ENCODE measurements around the gene FLT3. TPM values are rescaled to one million over a fixed set of nuclear protein-coding genes. Genes with fewer than 3 reads are reported as not detected.
"Not testable (repeated sequence)": the region's sequence is repeated elsewhere in the genome, so short reads cannot be mapped to it uniquely, and the experiment has no call there.

FLT3 gene
- total RNA-seq, 2 donors from 2014 or later, result 0.38 to 0.65 TPM

DNA sequence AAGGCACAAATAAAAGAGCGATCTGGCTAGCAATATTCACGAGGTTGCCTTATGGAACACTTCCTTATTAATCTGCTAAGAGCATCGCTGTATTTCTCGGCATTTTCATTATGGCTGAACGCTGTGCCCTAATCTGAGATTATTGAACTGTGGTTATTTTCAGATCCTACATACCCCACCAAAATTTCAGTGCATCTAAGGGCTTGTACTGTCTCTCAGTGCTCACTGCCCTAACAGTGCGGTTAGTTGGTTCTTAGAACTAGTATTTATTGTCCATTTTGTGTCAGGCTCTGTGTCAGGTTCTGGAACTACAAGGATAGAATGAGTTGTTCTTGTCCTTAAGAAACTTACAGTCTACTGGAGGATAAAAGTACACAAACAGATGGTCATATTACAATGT lies 51.6 kb downstream of the FLT3 start:
- intact Hi-C loops (cut with DNase I), result no loop called here
- no peak for DNase-seq (ENCODE audit: low spot score)

DNA sequence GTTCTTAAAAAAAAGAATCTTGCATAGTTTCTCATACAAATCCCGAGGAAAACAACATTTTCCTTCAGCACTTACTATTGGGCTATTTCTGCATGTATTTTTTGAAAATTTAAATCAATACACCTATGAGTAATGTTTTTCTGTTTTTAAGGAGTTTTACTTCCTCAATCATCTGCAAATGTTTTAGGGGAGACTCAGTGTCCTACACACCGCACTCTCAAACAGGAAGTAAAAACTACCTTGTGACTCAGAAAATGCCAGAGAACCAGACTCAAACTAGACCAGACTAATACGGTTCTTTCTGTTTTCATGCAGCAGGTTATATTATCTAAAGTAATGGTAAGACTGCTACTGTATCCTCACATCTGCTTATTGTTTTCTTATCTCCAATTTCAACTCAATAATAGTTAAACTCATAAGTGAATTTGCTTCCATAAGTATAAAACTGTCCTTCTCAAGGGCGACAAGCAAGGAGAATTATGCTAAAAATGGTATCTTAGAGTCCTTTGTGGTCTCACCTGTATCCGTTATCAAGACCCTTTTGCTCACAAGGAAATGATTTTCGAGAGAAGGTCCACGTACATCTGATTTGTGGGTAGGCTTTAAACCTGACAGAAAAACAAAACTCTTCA lies 52.5 kb downstream of the FLT3 start:
- intact Hi-C loops (cut with DNase I), result no loop called here
- DNase-seq (ENCODE audit: low spot score), result no peak

DNA sequence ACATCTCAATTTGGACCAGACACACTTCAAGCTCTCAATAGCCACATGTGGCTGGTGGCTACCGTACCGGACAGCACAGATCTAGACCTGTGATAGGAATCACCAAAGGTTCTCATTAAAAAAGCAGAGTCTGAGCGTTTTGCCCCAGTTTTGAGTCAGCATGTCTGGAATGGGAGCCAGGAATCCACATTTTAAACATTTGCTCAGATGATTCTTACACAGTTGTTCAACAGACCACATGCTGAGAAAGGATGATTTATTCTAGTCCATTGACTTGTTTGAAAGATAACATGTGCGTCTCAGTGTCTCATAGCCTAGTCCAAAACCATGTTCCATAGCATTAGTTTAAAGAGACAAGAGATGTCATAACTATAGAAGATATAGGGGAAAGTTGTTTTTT lies 53.4 kb downstream of the FLT3 start:
- no peak for DNase-seq (ENCODE audit: low spot score)
- intact Hi-C loops (cut with DNase I), result no loop called here

DNA sequence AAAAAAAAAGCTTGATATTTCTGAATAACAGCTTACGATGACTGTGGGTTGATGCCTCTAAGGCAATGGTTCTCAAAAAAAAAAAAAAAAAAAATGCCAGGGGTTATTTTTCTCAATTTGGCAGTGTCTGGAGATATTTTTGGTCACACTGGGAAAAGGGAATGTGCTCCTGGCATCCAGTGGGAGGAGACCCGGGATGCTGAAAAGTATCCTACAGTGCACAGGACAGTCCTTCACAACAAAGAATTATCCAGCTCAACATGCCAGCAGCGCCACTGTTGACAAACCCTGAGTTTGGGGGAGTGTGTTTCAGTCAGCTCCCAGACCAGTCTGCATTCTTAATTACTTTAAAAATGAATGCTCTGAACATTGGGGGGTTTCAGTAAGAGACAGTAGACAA lies 54.5 kb downstream of the FLT3 start:
- intact Hi-C loops (cut with DNase I), result no loop called here

DNA sequence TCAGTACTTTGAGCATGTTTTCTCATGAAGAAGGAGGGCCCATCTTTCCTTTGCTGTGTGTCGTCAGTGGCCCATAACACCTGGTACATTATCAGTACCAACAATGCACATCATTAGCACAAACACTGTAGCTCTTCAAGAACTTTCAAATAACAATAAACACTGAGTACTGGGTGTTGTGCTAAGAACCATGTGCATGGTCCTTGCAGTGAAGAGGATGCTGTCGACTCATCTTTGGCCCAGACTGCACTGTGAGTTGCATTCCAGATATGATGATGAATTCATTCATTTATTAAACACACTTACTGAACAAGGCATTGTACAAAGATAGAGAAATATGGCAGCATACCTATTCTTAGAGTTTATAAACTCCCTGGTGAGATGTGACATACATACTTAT lies 55.8 kb downstream of the FLT3 start:
- DNase-seq (ENCODE audit: low spot score), result no peak
- intact Hi-C loops (cut with DNase I), result no loop called here

More for the DNA sequence above, 54.5 kb downstream of the FLT3 start:
- no peak for DNase-seq (ENCODE audit: low spot score)

DNA sequence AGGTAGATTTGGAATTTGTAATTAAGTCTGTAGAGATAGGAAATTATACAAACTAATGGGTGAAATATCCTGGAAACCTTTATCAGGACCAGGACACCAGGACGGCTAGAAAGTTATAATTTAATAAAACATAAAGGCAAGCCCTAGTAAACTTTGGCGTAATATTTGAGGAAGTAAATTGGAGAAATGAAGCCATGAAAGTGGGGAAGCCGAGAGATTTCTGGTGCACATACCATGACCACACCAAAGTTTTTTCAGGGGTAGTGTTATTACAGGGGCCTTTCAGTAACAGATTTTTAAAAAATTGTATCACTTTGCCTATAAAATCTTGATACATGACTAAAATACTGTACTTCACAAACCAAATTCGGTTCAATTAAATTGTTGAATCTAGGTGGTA lies 57.2 kb downstream of the FLT3 start:
- no peak for DNase-seq (ENCODE audit: low spot score)
- intact Hi-C loops (cut with DNase I), result no loop called here

DNA sequence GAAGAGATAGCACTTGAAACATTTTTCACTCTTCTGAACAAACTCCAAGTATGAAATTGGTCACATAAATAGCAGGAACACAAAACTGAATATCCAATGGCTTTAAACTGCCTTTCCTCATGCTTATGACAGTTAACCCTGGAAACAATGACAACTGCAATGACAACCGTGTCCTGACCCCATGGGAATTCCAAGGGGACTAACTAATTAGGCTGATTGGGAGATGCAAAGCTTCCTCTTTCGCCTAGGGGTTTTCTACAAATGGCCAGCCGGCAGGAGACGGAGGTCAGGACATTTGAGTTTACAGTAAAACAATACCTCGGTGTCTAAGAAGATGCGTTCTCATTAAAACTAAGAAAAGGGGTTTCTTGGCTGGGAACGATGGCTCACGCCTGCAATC lies 58.9 kb downstream of the FLT3 start:
- intact Hi-C loops (cut with DNase I), result no loop called here
- DNase-seq (ENCODE audit: low spot score), result no peak

DNA sequence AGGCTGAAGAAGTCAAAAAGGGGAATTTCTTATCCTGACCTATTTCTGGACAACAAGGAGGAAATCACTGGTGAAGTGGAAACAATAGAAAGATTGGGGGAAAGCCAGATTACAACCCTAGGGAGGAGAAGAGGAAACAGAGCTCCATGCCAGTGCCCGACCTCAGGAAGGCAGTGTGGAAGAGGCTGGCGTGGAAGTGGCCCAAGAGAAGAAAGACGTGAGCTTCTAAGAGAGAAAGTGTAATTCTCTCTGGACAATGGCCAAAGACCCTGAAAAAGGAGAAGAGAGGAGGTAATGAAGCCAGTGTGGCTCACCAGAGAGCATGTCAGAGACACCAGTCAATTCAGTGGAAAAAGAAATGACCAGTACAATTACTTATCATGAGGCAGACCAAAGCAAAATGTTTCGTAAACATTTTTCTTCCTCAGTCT lies 59.3 kb downstream of the FLT3 start:
- DNase-seq (ENCODE audit: low spot score), result no peak
- intact Hi-C loops (cut with DNase I), result no loop called here

DNA sequence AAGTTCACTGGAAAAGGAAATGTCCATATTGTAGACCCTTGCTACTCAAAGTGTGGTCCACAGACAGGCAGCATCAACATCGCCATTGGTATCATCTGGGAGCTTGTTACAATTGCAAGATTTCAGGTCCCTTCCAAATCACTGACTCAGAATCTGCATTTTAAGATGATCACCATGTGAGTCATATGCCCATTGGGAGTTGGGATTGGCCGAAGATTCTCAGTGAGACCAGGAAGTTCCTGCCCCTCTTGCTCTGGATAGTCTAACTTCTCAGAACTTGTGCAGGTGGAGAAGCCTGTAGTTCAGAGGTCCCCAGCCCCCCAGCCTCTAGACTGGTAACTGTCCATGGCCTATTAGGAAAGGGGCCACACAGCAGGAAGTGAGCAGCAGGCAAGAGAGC lies 63.0 kb downstream of the FLT3 start:
- intact Hi-C loops (cut with DNase I), result no loop called here
- no peak for DNase-seq (ENCODE audit: low spot score)

DNA sequence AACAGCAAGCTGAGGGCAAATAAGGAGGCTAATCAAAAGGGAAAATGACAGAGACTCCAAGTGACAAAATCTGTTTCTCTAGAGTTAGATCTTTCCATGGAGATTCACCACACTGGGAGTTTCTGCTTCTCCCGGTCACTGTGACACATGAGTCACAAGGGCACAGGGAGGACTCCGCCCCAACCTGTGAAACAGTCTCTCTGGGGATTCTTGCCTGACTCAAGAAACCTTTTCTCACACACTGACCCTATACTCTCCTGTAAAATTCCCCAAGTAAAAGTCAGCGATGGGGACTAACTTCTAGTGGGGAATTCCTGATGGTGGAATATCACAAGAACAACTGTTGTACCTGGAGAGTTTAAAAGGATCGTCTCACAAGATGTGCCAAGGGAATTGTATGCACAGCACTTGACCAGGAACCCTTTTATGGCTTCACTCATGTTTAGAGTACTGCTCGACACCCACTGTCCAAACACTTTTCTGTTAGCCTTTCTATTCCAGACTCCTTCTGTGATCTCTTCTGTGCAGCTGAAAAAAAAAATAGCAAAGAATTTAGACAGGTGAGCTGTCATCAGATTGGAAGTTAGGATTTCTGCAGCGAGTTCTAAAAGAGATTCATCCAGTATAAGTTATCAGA lies 65.1 kb downstream of the FLT3 start:
- intact Hi-C loops (cut with DNase I), result no loop called here
- no peak for DNase-seq (ENCODE audit: low spot score)

DNA sequence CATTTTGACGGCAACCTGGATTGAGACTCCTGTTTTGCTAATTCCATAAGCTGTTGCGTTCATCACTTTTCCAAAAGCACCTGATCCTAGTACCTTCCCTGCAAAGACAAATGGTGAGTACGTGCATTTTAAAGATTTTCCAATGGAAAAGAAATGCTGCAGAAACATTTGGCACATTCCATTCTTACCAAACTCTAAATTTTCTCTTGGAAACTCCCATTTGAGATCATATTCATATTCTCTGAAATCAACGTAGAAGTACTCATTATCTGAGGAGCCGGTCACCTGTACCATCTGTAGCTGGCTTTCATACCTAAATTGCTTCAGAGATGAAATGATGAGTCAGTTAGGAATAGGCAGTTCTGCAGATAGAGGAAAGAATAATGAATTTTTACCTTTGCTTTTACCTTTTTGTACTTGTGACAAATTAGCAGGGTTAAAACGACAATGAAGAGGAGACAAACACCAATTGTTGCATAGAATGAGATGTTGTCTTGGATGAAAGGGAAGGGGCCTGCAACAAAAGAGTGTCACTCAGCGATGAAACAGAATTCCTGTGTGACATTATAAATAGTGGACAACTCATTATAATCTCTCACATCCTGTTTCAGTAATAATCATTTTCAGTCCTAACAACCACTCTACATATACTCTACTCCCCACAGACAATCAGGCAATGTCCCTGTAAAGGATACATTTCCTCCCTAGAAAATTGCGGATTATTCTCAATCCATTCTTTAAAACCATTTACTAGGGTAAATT lies 66.3 kb downstream of the FLT3 start:
- intact Hi-C loops (cut with DNase I), result no loop called here

DNA sequence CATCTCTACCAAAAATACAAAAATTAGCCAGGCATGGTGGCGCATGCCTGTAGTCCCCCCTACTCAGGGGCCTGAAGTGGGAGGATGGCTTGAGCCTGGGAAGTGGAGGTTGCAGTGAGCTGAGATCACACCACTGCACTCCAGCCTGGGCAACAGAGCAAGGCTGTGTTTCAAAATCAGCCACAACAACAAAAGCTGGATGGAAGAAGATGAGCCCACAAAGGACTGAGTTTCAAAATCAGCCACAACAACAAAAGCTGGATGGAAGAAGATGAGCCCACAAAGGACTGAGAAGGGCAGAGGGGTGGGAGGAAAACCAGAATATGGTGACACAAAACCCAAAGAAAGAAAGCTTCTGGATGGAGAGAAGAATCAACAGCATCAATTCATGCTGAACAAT lies 67.9 kb downstream of the FLT3 start:
- DNase-seq (ENCODE audit: low spot score); intact Hi-C loops (cut with DNase I): not testable (repeated sequence)

More for the DNA sequence above, 66.3 kb downstream of the FLT3 start:
- DNase-seq (ENCODE audit: low spot score), result no peak

DNA sequence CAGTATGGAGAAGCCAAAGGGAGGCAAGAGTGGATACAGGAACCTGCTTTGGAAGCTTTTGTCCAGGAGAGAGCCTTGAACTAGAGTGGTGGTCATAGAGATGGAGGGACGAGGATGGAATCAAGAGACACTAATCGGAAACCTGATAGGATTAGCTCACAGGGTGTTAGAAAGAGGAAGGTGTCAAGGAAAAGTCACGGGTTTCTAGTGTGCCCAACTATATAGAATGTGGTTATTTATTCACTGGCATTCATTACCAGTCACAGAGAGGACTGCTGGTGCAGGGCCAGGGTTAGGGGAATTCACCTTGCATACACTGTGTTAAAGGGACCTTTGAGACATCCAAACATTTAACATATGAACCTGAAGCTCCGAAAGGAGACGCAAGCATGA lies 68.5 kb downstream of the FLT3 start:
- intact Hi-C loops (cut with DNase I), result no loop called here
- no peak for DNase-seq (ENCODE audit: low spot score)

DNA sequence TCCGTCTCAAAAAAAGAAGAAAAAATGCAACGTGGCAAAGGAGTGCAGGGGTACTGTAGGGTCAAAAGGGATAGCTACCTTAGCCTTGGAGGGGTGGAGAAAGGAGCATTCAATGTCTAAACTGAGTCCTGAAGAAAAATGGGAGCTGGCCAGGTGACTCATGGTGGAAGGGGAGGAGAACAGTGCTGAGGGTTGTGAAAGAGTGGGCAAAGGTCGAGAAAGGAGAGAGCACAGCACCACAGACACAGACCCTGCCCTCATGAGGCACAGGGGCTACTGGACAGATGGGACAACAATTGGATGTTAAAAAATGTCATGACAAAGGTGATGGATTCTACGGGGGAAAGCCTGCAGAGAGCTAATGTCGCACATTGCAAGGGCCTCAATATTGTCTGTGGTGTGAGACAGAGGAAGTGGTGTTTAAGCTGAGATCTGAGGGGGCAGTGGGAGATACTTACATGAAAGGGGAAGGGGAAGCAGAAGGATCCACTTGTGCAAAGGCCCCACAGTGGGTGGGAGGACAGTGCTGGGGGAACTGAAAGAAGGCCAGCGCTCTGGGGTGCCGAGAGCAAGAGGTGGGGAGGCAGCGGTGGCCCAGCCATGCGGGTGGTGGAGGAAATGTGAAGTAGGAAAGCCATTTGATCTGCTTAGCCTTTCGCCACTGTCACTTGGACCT lies 69.0 kb downstream of the FLT3 start:
- intact Hi-C loops (cut with DNase I), result no loop called here
- no peak for DNase-seq (ENCODE audit: low spot score)

DNA sequence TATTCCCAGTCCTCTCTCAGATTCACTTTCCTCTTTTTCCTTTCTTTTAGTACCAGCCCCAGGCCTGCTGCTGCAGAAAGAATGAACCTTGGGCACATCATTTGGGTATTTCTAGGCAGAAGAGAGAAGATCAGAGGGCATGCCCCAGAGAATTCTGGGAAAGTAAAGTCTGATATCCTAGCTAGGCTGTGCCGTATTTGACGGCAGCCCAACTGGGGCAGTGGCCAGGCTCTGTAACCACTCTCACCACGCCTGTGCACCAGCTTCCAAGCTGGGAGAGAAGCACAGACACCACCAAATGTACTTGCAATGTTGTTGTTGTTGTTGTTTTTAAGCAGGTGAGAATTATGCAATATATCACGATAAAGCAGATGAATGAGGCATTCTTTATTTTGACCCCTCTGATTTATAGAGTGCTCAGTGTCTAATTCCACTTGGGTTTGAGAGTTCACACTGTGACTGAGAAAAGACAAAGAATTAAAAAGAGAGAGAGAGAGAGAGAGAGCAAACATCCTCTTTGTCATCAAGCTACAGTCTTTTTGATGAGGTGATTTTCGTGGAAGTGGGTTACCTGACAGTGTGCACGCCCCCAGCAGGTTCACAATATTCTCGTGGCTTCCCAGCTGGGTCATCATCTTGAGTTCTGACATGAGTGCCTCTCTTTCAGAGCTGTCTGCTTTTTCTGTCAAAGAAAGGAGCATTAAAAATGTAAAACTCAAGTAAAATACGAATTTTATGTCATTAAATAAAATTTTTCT lies 72.6 kb downstream of the FLT3 start:
- intact Hi-C loops (cut with DNase I), result no loop called here
- no peak for DNase-seq (ENCODE audit: low spot score)

DNA sequence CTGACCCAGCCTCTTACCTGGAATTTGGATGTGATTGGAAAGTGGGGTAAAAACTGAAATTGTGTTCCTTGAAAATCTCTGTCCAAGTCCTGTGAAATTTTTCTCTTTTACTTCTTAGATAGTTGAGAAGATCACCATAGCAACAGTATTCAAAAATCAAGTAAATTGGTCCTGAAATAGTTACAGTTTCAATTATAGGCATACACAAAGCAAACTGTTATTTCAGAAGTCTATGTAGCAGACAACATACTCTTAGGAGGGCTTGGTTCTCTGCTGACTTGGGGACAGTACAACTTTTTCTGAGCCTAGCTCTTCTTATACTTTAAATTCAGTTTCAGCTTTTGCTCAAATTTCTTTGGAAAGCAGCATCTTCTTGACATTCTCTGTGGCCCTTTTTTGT lies 73.3 kb downstream of the FLT3 start:
- intact Hi-C loops (cut with DNase I), result no loop called here
- no peak for DNase-seq (ENCODE audit: low spot score)

DNA sequence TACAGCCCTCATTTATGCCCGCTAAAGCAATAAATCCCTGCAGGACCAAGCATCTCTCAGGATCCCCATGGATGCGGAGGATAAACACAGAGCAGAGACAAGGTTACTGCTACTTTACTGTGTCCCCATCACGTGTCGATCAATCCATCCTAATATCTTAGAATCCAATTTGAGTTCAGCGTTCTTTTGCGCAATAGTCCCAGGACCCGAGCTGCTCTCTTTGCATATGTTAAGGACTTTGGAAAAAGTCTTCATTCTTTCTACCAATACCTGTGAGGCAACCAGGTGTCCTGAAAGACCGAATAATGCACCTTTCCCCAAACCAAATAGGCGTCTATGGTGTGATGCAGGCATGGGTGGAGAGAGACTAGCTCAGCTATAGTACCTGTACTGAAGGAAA lies 73.9 kb downstream of the FLT3 start:
- DNase-seq (ENCODE audit: low spot score), result no peak
- intact Hi-C loops (cut with DNase I), result no loop called here

DNA sequence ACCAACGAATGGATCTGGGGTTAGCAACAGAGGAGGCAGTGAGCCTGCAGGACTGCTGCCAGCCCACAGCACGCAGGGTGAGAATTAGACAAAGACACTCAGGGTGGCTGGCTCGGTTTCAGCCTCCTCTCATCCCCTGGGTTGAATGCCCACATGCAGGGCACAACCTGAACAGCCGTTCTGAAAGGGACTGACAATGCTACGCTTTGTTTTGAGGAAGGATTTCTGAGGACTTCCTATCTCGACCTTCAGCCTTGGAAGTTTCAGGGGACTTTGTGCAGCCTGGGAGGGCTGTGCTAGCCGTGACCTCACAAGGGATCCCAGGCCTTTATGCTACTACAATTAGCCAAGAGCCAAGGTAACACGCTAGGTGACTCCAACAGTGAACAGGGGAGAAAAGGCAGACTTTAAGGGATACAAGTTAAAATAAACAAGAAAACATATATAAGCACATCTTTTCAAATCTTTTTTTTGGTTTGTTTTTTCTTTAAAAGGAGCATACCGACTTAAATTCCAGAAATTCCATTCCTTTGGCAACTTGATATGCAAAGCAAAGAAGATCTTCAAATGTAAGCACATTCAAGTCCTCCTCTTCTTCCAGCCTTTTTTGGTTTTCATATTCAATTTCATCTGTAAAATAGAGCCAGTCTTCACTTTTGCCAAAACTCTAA lies 77.4 kb downstream of the FLT3 start:
- intact Hi-C loops (cut with DNase I), result no loop called here
- no peak for DNase-seq (ENCODE audit: low spot score)

DNA sequence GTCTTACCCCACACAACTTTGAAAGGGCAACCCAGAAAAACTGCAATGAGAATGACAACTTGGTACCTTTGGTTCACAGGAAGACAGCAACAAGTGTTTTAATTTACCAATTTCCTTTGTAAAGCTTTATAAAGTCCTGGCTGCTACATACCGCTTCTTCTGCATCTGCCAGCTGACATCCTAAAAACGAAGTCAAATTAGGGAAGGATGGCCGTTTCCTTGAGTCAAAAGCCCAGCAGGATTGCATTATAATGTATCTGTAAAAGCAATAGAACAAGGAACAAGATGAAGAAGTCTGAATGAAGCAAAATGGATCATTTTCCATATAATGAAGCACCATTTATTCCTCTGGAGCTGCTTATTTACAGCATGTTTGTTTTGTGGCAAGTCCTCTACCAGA lies 86.1 kb downstream of the FLT3 start:
- no peak for DNase-seq (ENCODE audit: low spot score)
- intact Hi-C loops (cut with DNase I), result no loop called here
